Left ventricle myocardium superior (tissue), 1 donor: Measurements from ENCODE around the gene LHX3. TPM values are rescaled to one million over a fixed set of nuclear protein-coding genes. Genes with fewer than 3 reads are reported as not detected.

ENCODE experiments used
- ATAC-seq: fragments of 200-7000 bp; cut with Tn5 transposase; one replicate; pipeline ENCODE4 v1.9.1; 2020; ENCODE audit warnings: mild to moderate bottlenecking, moderate library complexity
- DNase-seq: peaks from one replicate; pipeline ENCODE4 v3.0.0-alpha.2; 2020
- intact Hi-C: fragments of 100-400 bp; cut with micrococcal nuclease; formaldehyde crosslinking; loops from one replicate; pipeline ENCODE4 v1.11.0; 2022
- long read RNA-seq: library from polyadenylated mRNA; unstranded; transcript quantifications from one replicate; pipeline ENCODE4 v2.0.0, GENCODE V29; 2021
- total RNA-seq: library from RNA; stranded (reverse); fragmentation: NEBNext Ultra II Directional; extraction: Animal tissue kit (Norgen Biotek cat#: 25700); gene quantifications from one replicate; pipeline ENCODE4 v1.2.1, GENCODE V29; 2021
- donor health status: DM: no; HTN: yes; CAD: no; lungs with severe emphysema.

The LHX3 gene
- total RNA-seq: not detected
- long read RNA-seq: 0 reads

GRCh38 chr9:136204838-136205706, at the start of gene LHX3:
Gene LHX3 (minus strand): TSS chr9:136205128. CDS start chr9:136205012, 116 bp downstream.
- intact Hi-C loops: no loop called here
- DNase-seq (peak; percentile 53), ATAC-seq (peak; percentile 66)

DNA sequence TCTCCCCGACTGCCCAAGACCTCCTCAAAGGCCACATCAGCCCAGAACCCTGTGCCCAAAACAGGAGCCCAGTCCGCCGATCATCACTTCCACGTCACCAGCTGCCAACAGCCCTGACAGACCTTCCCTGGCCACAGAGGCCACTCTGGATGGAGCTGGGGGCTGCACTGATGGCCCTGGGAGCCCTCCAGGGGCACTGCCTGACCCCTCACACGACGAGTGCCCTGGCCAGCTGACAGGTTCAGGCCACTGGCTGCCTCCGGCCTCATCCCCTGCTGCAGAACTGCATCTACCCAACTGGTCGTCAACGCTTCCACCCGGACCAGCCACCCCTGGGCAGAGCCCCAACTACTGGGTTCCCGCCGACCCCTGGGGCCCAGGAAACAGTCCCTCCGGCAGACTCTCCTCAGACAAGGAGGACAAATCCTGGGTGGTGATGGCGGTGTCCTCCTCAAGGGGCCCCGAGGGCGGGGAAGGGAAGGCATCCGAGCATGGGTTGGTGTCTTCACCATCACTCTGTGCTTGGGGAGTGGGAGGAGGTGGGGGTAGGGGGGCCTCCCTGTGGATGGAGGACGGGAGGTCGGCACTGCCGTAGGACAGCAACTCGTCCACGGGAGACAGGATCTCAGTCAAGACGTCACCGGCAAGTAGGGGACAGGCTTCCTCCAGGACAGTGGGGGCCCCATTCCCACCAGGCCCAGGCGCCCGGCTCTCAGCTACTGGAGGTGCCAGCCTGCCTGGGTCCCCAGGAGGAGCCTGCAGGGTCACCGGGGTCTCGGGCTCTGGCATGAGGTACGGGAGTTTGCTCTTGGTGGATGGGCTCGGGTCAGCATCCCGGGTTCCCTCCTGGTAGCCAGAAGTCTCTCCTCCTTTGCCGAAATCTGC, 48.6 kb upstream of the LHX3 start:
- intact Hi-C loops: no loop called here
- peak; percentile 18 for DNase-seq
- no peak for ATAC-seq

DNA sequence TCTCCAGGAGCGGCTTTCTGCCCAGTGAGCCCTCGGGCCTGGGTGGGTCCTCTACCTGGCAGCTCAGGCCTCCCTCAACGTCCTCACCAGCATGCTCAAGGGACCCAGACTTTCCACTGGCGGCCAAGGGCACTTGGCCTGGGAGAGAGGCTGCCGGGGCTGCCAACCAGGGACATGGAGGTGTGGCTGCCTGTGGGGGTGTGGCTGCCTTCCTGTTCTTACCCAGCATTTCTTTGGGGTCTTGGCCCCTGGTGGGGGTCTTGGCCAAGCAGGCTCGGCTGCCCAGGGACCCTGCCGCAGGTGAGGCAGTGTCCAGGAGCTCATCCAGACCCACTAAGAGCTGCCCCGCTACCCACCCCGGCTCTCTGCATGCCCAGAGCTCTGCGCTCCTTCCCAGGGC, 47.9 kb upstream of the LHX3 start:
- intact Hi-C loops: no loop called here
- no peak for ATAC-seq

GRCh38 chr9:136252281-136252680, 47.4 kb upstream of the LHX3 start:
- DNase-seq (peak; percentile 19), ATAC-seq (no peak)
- intact Hi-C loops: no loop called here

More for the DNA sequence above, 47.9 kb upstream of the LHX3 start:
- DNase-seq: no peak

GRCh38 chr9:136251264-136252115, 46.6 kb upstream of the LHX3 start:
- intact Hi-C loops: no loop called here
- ATAC-seq (no peak), DNase-seq (no peak)

- intact Hi-C loops: no loop called here
- no peak for DNase-seq
- ATAC-seq: no peak
Measured at GRCh38 chr9:136250676-136251075, 45.7 kb upstream of the LHX3 start.

GRCh38 chr9:136249877-136250559, 45.1 kb upstream of the LHX3 start:
- ATAC-seq (no peak), DNase-seq (no peak)
- intact Hi-C loops: no loop called here

DNA sequence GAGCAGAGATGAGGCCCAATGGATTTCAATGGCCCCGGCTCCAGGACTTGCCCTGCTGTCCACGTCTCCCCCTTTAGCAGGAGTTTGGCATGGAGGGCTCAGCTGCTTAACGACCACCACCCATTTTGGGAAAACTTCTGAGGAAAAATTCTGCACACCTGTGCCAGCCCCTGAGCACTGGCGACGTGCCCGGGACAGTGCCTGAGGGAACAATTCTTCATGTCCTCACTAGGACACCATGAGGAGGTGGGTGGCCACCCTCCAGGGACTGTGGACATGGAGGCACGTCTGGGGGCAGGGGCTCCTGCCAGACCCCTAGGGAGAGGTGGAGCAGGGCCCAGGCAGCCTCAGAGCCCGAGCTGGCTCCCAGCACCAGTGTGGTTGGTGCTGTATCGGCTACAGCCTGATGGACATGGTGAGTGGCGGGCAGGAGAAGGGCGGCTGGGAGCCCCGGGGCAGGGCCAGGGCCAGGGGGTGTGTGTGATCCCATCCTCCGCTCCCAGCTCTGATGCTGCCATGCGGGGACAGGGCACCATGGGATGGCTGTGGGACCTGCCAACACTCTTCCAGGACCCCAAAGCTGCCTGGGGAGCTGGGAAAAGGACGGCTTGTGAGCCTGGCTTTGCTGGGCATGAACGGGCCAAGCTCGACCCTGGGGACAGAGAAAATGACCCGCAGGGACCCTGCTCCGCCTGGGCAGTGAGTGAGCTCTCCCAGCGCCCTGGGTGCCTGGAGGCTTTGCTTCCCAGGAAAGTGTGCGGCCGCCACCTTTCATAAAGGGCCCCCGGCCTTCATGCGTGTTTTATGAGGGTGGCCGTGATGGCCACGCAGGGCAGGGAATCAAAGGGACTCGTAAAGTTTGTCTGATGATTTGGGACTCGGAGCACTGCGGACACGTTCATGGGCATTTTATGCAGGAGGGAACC, 44.3 kb upstream of the LHX3 start:
- ATAC-seq (no peak), DNase-seq (peak; percentile 24)
- intact Hi-C loops: no loop called here

- intact Hi-C loops: no loop called here
- no peak for ATAC-seq
- peak; percentile 18 for DNase-seq
Measured at GRCh38 chr9:136247947-136248637, 43.2 kb upstream of the LHX3 start.

DNA sequence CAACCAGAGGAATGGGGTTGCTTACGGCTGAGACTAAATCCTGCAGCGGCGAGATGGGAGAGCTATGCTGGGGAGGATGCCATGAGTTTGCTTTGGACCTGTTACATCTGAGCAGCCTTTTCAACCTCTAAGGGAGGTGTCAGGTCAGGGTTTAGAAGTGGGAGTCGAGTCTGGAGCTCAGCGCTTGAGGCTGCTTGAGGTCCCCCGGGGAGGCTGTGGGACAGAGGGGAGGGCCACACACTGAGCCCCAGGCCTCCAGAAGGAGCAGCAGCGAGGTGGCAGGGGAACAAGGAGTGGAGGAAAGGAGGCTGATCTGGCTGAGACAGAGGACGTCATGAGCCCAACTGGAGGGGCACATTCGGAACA, 42.6 kb upstream of the LHX3 start:
- intact Hi-C loops: no loop called here
- no peak for DNase-seq
- ATAC-seq: no peak

DNA sequence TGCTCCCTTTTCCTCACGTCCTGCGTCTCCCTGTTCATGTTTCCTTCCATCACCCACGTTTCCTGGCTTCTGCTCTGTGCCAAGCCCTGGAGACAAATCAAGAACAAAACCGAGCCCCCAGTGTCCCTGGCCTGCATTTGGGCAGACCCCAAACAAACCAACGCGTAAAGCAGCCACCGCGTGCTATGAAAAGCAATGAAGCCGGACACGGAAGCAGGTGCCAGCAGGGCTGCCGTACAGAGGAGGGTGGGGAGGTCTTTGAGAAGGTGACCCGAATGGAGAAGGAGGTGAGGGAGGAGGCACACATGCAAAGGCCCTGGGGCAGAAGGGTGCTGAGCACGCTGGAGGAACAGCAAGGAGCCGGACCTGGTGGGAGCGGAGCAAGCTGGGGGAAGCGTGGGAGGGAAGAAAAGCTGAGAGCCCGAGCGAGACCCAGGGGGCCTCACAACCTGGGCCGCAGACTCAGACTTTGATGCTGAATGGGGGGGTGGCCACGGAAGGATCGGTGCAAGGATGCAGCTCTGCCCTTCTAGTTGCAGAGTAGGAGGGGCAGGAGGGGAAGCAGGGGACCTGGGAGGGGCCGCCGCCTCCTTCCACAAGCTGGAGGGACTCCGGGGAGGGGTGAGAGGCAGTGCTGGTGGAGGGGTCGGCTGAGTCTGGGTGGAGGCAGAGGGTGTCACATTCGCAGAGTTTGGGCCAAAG, 42.1 kb upstream of the LHX3 start:
- ATAC-seq: no peak
- no peak for DNase-seq
- intact Hi-C loops: no loop called here

GRCh38 chr9:136245219-136246150, 40.6 kb upstream of the LHX3 start, which contains the start of gene QSOX2:
Gene QSOX2 (minus strand): TSS chr9:136245812. CDS start chr9:136245803, 9 bp downstream.
- intact Hi-C loops: no loop called here
- peak; percentile 92 for DNase-seq
- peak; percentile 90 for ATAC-seq

- no peak for ATAC-seq
- DNase-seq: no peak
- intact Hi-C loops: no loop called here
Measured at GRCh38 chr9:136244969-136245218, 40.0 kb upstream of the LHX3 start.

DNA sequence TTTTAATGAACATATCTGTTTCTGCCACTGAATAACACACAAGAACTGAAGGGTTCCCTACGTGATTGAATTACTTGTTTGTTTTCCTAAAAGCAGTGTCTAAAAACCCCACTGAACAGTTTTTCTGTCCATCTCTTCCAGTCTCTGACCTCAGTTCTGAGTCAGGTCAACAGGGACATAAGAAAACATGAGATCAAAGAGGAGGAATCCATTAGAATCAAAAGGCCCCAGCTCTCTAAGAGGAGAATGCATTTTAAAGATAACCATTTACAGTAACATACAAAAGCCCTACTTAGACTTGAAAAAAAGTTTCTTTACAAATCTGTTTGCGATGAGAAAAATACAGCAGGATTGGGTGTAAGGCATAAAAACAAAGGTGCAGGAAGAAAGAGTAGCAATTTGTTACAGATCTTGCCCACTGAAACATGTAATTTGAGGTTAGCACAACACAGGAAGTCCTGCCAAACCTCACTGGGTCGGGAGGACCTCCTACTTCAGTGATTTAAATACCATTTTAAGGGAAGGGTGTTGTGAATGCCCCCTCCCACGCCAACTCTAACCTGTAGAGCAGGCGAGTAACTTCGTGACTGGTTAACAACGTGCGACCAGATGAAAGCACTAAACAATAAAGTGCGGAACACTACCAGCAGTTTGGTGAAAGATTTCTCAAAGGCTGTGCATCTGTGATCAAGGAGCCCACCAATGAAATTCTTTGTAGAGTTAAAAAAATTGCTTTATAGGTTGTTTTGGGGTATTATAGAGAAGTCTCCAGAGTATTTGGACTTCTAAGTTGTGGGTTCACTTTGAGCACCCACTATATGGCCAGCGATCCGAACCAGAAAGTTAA, 39.4 kb upstream of the LHX3 start:
- ATAC-seq (no peak), DNase-seq (no peak)
- intact Hi-C loops: no loop called here

- intact Hi-C loops: no loop called here
- DNase-seq: no peak
Measured at GRCh38 chr9:136243631-136244030, 38.7 kb upstream of the LHX3 start.

More at GRCh38 chr9:136243631-136244030, 38.7 kb upstream of the LHX3 start:
- no peak for ATAC-seq
